Activated naive CD8-positive, alpha-beta T cell treated with anti-CD3 and anti-CD28 coated beads, Interleukin-2, amount 10 ng/mL, durations not matched to agents 7 days and 5 days (primary cell): Measurements from ENCODE around the gene FMN1. TPM values are rescaled to one million over a fixed set of nuclear protein-coding genes. Genes with fewer than 3 reads are reported as not detected.

Experiments used
- ATAC-seq: fragments of 150-1000 bp; cut with Tn5 transposase; one replicate; pipeline ENCODE4 v1.10.0; 2021; ENCODE audit warnings: low read depth, moderate library complexity
- POLR2A ChIA-PET: fragments of 350-600 bp; sonication (Branson Sonifier 250); formaldehyde crosslinking; loops from one replicate; lab custom pipeline; 2021; ENCODE audit warnings: antibody characterized with exemption; lab: Charles Lee
- DNase-seq: peaks from one replicate; pipeline ENCODE4 v3.0.0; 2021
- H3K27ac Mint-ChIP-seq: one replicate; pipeline ENCODE4 v1.8.0; 2022; ENCODE audit warnings: mild to moderate bottlenecking, mixed read lengths
- H3K27me3 Mint-ChIP-seq: one replicate; pipeline ENCODE4 v1.8.0; 2022; ENCODE audit warnings: mild to moderate bottlenecking, moderate library complexity, mixed read lengths
- H3K36me3 Mint-ChIP-seq: one replicate; pipeline ENCODE4 v1.8.0; 2021; ENCODE audit warnings: mild to moderate bottlenecking, mixed read lengths
- H3K4me1 Mint-ChIP-seq: one replicate; pipeline ENCODE4 v1.8.0; 2021; ENCODE audit warnings: mixed read lengths
- H3K4me3 Mint-ChIP-seq: one replicate; pipeline ENCODE4 v1.8.0; 2022; ENCODE audit warnings: mild to moderate bottlenecking, moderate library complexity, mixed read lengths
- H3K9me3 Mint-ChIP-seq: one replicate; pipeline ENCODE4 v1.8.0; 2021; ENCODE audit warnings: mixed read lengths
- total RNA-seq, 2 experiments: library from RNA; stranded (reverse); gene quantifications; one replicate each; pipeline ENCODE4 v1.2.3, GENCODE V29; 2021

The FMN1 gene
- total RNA-seq, 2 experiments from 2014 or later: 0.08 to 0.45 TPM

GRCh38 chr15:33138000-33138399, 56.5 kb downstream of the FMN1 start:
- no peak overlapping the region for H3K4me3 Mint-ChIP-seq
- DNase-seq: no peak
- no peaks in the 10 kb centered on the region for H3K4me1 Mint-ChIP-seq
- no peaks in the 10 kb centered on the region for H3K9me3 Mint-ChIP-seq
- POLR2A ChIA-PET: no interaction called here
- ATAC-seq: no peak
- peaks cover 4% of the 10 kb centered on the region for H3K27me3 Mint-ChIP-seq
- no peaks in the 10 kb centered on the region for H3K36me3 Mint-ChIP-seq
- no peak overlapping the region for H3K27ac Mint-ChIP-seq

GRCh38 chr15:33137101-33137500, 57.4 kb downstream of the FMN1 start:
- Mint-ChIP-seq H3K9me3 (no peaks in the 10 kb centered on the region), H3K4me3 (no peak overlapping the region), H3K4me1 (no peaks in the 10 kb centered on the region), H3K36me3 (no peaks in the 10 kb centered on the region), H3K27ac (no peak overlapping the region), H3K27me3 (peaks cover 4% of the 10 kb centered on the region)
- POLR2A ChIA-PET: no interaction called here
- DNase-seq: no peak
- no peak for ATAC-seq

GRCh38 chr15:33136353-33136752, 58.2 kb downstream of the FMN1 start:
- ATAC-seq: no peak

GRCh38 chr15:33135355-33135781, 59.1 kb downstream of the FMN1 start:
- Mint-ChIP-seq H3K9me3 (no peaks in the 10 kb centered on the region), H3K4me1 (no peaks in the 10 kb centered on the region), H3K27ac (no peak overlapping the region), H3K36me3 (no peaks in the 10 kb centered on the region), H3K27me3 (peaks cover 4% of the 10 kb centered on the region), H3K4me3 (no peak overlapping the region)
- DNase-seq (no peak), ATAC-seq (no peak)
- POLR2A ChIA-PET: no interaction called here

More at GRCh38 chr15:33136353-33136752, 58.2 kb downstream of the FMN1 start:
- no peaks in the 10 kb centered on the region for H3K36me3 Mint-ChIP-seq
- no peak overlapping the region for H3K27ac Mint-ChIP-seq
- no peak overlapping the region for H3K4me3 Mint-ChIP-seq
- DNase-seq: no peak
- POLR2A ChIA-PET: no interaction called here
- H3K27me3 Mint-ChIP-seq: peaks cover 4% of the 10 kb centered on the region
- H3K4me1 Mint-ChIP-seq: no peaks in the 10 kb centered on the region
- no peaks in the 10 kb centered on the region for H3K9me3 Mint-ChIP-seq

GRCh38 chr15:33132722-33133345, 61.7 kb downstream of the FMN1 start:
- no peak for DNase-seq
- ATAC-seq: no peak
- H3K36me3 Mint-ChIP-seq: no peaks in the 10 kb centered on the region
- H3K27me3 Mint-ChIP-seq: peaks cover 2% of the 10 kb centered on the region
- H3K4me1 Mint-ChIP-seq: no peaks in the 10 kb centered on the region
- peaks cover 1% of the 10 kb centered on the region for H3K9me3 Mint-ChIP-seq
- POLR2A ChIA-PET: no interaction called here
- no peak overlapping the region for H3K27ac Mint-ChIP-seq
- no peak overlapping the region for H3K4me3 Mint-ChIP-seq

GRCh38 chr15:33132233-33132580, 62.3 kb downstream of the FMN1 start:
- Mint-ChIP-seq H3K27ac (no peak overlapping the region), H3K9me3 (peaks cover 3% of the 10 kb centered on the region), H3K4me3 (no peak overlapping the region), H3K36me3 (no peaks in the 10 kb centered on the region), H3K27me3 (peaks cover 1% of the 10 kb centered on the region), H3K4me1 (no peaks in the 10 kb centered on the region)
- POLR2A ChIA-PET: no interaction called here
- DNase-seq (no peak), ATAC-seq (no peak)

- ATAC-seq: no peak
- no peak for DNase-seq
- peaks cover 3% of the 10 kb centered on the region for H3K9me3 Mint-ChIP-seq
- H3K4me1 Mint-ChIP-seq: peaks cover 3% of the 10 kb centered on the region
- H3K27me3 Mint-ChIP-seq: no peaks in the 10 kb centered on the region
- no peaks in the 10 kb centered on the region for H3K36me3 Mint-ChIP-seq
- H3K27ac Mint-ChIP-seq: no peak overlapping the region
- H3K4me3 Mint-ChIP-seq: no peak overlapping the region
- POLR2A ChIA-PET: no interaction called here
These were observed 62.8 kb downstream of the FMN1 start for GRCh38 chr15:33131552-33132232.

- Mint-ChIP-seq H3K9me3 (peaks cover 3% of the 10 kb centered on the region), H3K4me1 (peaks cover 10% of the 10 kb centered on the region), H3K4me3 (peak overlapping the region; percentile 35), H3K36me3 (no peaks in the 10 kb centered on the region), H3K27ac (no peak overlapping the region), H3K27me3 (no peaks in the 10 kb centered on the region)
- ATAC-seq (no peak), DNase-seq (peak; percentile 30)
- POLR2A ChIA-PET: no interaction called here
These were observed 67.8 kb downstream of the FMN1 start for GRCh38 chr15:33126559-33127290.

- Mint-ChIP-seq H3K4me1 (peaks cover 10% of the 10 kb centered on the region), H3K27me3 (no peaks in the 10 kb centered on the region), H3K9me3 (peaks cover 3% of the 10 kb centered on the region), H3K4me3 (no peak overlapping the region), H3K36me3 (no peaks in the 10 kb centered on the region), H3K27ac (no peak overlapping the region)
- POLR2A ChIA-PET: no interaction called here
- ATAC-seq (no peak), DNase-seq (no peak)
These were observed 68.5 kb downstream of the FMN1 start for GRCh38 chr15:33125894-33126537.

- Mint-ChIP-seq H3K9me3 (peaks cover 3% of the 10 kb centered on the region), H3K27me3 (no peaks in the 10 kb centered on the region), H3K36me3 (no peaks in the 10 kb centered on the region), H3K4me3 (no peak overlapping the region), H3K27ac (no peak overlapping the region), H3K4me1 (peaks cover 10% of the 10 kb centered on the region)
- POLR2A ChIA-PET: no interaction called here
- no peak for DNase-seq
- ATAC-seq: no peak
These were observed 69.7 kb downstream of the FMN1 start for GRCh38 chr15:33124811-33125210.

GRCh38 chr15:33124279-33124678, 70.2 kb downstream of the FMN1 start:
- ATAC-seq (no peak), DNase-seq (no peak)
- Mint-ChIP-seq H3K36me3 (no peaks in the 10 kb centered on the region), H3K4me1 (peaks cover 10% of the 10 kb centered on the region), H3K27ac (no peak overlapping the region), H3K9me3 (peaks cover 3% of the 10 kb centered on the region), H3K4me3 (no peak overlapping the region), H3K27me3 (no peaks in the 10 kb centered on the region)
- POLR2A ChIA-PET: no interaction called here

GRCh38 chr15:33119865-33120264, 74.6 kb downstream of the FMN1 start:
- Mint-ChIP-seq H3K9me3 (no peaks in the 10 kb centered on the region), H3K27ac (no peak overlapping the region), H3K27me3 (no peaks in the 10 kb centered on the region), H3K36me3 (no peaks in the 10 kb centered on the region), H3K4me3 (no peak overlapping the region), H3K4me1 (no peaks in the 10 kb centered on the region)
- POLR2A ChIA-PET: no interaction called here
- DNase-seq (no peak), ATAC-seq (no peak)

- POLR2A ChIA-PET: no interaction called here
- no peaks in the 10 kb centered on the region for H3K27me3 Mint-ChIP-seq
- no peaks in the 10 kb centered on the region for H3K9me3 Mint-ChIP-seq
- ATAC-seq (no peak), DNase-seq (no peak)
- no peak overlapping the region for H3K4me3 Mint-ChIP-seq
- no peaks in the 10 kb centered on the region for H3K4me1 Mint-ChIP-seq
- no peaks in the 10 kb centered on the region for H3K36me3 Mint-ChIP-seq
- no peak overlapping the region for H3K27ac Mint-ChIP-seq
These were observed 75.2 kb downstream of the FMN1 start for GRCh38 chr15:33119273-33119672.
